HepG2 (cell line): ENCODE results near the gene SH3PXD2A. TPM values are rescaled to one million over a fixed set of nuclear protein-coding genes. Genes with fewer than 3 reads are reported as not detected.

ENCODE experiments used
- ATAC-seq: fragments of 200-7000 bp; cut with Tn5 transposase; 3 replicates; pipeline ENCODE4 v1.9.1; 2020; ENCODE audit warnings: mild to moderate bottlenecking, moderate library complexity
- BruUV-seq: library from RNA; stranded (reverse); fragments of 400-500 nt; replicated peaks from 2 replicates; lab custom pipeline; 2021; lab: Mats Ljungman, UMichigan
- CTCF ChIA-PET: fragments of 300-600 bp; formaldehyde crosslinking; extraction: SDS; loops from one replicate; lab custom pipeline; 2021; ENCODE audit warnings: low total read pairs, inconsistent platforms, low intra/inter-chr PET ratio; lab: Yijun Ruan, JAX
- POLR2A ChIA-PET: fragments of 350-600 bp; sonication (Branson Sonifier 250); formaldehyde crosslinking; loops from one replicate; lab custom pipeline; 2020; ENCODE audit warnings: antibody characterized with exemption, inconsistent platforms; lab: Yijun Ruan, JAX
- DNase-seq: peaks from one replicate; pipeline ENCODE4 v3.0.0-alpha.2; 2015; ENCODE audit warnings: low spot score
- FAIRE-seq: peaks from 3 replicates; lab custom pipeline; 2011; peaks lifted over from hg19 to GRCh38; lab: Jason Lieb, UNC
- H2AFZ ChIP-seq: one replicate; pipeline ENCODE4 v1.6.1; 2011; ENCODE audit warnings: low read length, inconsistent platforms
- H3K27ac ChIP-seq: fragments of 300-600 bp; 3 replicates; pipeline ENCODE4 v1.8.0; 2011; ENCODE audit warnings: mixed run types, mild to moderate bottlenecking, mixed read lengths, low read length, inconsistent platforms; ENCODE audit not compliant: insufficient read depth; ENCODE audit errors: extremely low read length
- H3K27me3 ChIP-seq, 2 experiments: fragments of 200-600 bp in 1 of 2; 2 replicates in 1 of 2; 3 replicates in 1 of 2; pipeline versions ENCODE4 v1.6.0 to v1.8.0; 2011; ENCODE audit warnings: low read length in 2 of 2, mild to moderate bottlenecking in 2 of 2, moderate library complexity in 2 of 2, inconsistent platforms in 1 of 2; ENCODE audit not compliant: insufficient read depth in 2 of 2, control insufficient read depth in 1 of 2
- H3K36me3 ChIP-seq, 2 experiments: fragments of 200-600 bp in 1 of 2; replicated peaks in 1 of 2; 2 replicates in 1 of 2; 3 replicates in 1 of 2; pipeline versions ENCODE4 v1.5.1 to v1.8.0; 2011; ENCODE audit warnings: low read length in 2 of 2, inconsistent platforms in 1 of 2; ENCODE audit not compliant: insufficient read depth in 2 of 2, control insufficient read depth in 1 of 2
- H3K4me1 ChIP-seq: 2 replicates; pipeline ENCODE4 v1.5.1; 2012; ENCODE audit warnings: low read length, inconsistent platforms; ENCODE audit not compliant: insufficient read depth
- H3K4me2 ChIP-seq: 2 replicates; pipeline ENCODE4 v1.6.0; 2011; ENCODE audit warnings: low read depth, low read length, inconsistent platforms
- H3K4me3 ChIP-seq, 3 experiments: fragments of 200-600 bp in 1 of 3; sonication (generic), shearing (Covaris generic) in 1 of 3; replicated peaks in 1 of 3; 2 replicates each; pipeline ENCODE4 v1.5.1; 2011 to 2016; ENCODE audit warnings: low read length in 3 of 3, inconsistent platforms in 2 of 3, low read depth in 2 of 3, mild to moderate bottlenecking in 2 of 3, control low read depth in 1 of 3, mixed read lengths in 1 of 3; ENCODE audit not compliant: insufficient read depth in 1 of 3
- H3K79me2 ChIP-seq: one replicate; pipeline ENCODE4 v1.6.1; 2011; ENCODE audit warnings: low read length, inconsistent platforms; ENCODE audit not compliant: insufficient read depth
- H3K9ac ChIP-seq: 2 replicates; pipeline ENCODE4 v1.6.0; 2011; ENCODE audit warnings: mild to moderate bottlenecking, low read depth, low read length, inconsistent platforms; ENCODE audit not compliant: insufficient read depth
- H3K9me3 ChIP-seq: 2 replicates; pipeline ENCODE4 v1.5.1; 2012; ENCODE audit warnings: mild to moderate bottlenecking, low read length
- H4K20me1 ChIP-seq: 2 replicates; pipeline ENCODE4 v1.6.0; 2011; ENCODE audit warnings: inconsistent platforms, mild to moderate bottlenecking, low read length, moderate library complexity; ENCODE audit not compliant: insufficient read depth
- NCOA5 ChIP-seq: sonication (generic); formaldehyde crosslinking; IDR thresholded peaks from 2 replicates; pipeline ENCODE4 v1.4.0; 2020; ENCODE audit warnings: missing genetic modification reagents
- ZNF672 ChIP-seq: sonication (generic); formaldehyde crosslinking; IDR thresholded peaks from 2 replicates; pipeline ENCODE4 v1.8.1; 2022; ENCODE audit warnings: missing genetic modification reagents
- WGBS: methylation state at CpG from one replicate; pipeline ENCODE4 v1.1.6; 2017; ENCODE audit warnings: low lambda C conversion rate; 5-methylcytosine and 5-hydroxymethylcytosine counted together
- in situ Hi-C: cut with HindIII; loops from 2 replicates; pipeline ENCODE4 v1.10.0; 2017; ENCODE audit warnings: low pct_unique_long_range_greater_than_20kb; ENCODE audit not compliant: extremely low pct_ligation_motif_present
- intact Hi-C: fragments of 100-400 bp; cut with micrococcal nuclease; formaldehyde crosslinking; loops from one replicate; pipeline ENCODE4 v1.10.0; 2022; ENCODE audit not compliant: unreplicated experiment
- polyA plus RNA-seq, 8 experiments: library from polyadenylated mRNA; depleted of rRNA in 3 of 8; stranded (reverse) in 7 of 8; unstranded in 1 of 8; fragments of >200 nt; fragmentation: Illumina TruSeq in 4 of 8; extraction: Trizol in 4 of 8; gene quantifications; 2 replicates each; pipeline versions ENCODE4 v1.2.1 to v1.2.3, GENCODE V29; 2011 to 2016; ENCODE audit warnings: low read depth in 4 of 8, missing spikeins in 1 of 8, mixed read lengths in 1 of 8; ENCODE audit not compliant: insufficient read depth in 1 of 8
- total RNA-seq, 5 experiments: library from RNA; depleted of rRNA; stranded (reverse); fragments of >200 nt; fragmentation: Illumina TruSeq; extraction: Trizol; gene quantifications; 2 replicates each; pipeline ENCODE4 v1.2.3, GENCODE V29; 2016; ENCODE audit warnings: low read depth in 1 of 5
- TF ChIP-seq, protein P1 (sequence below): IDR thresholded peaks from 2 replicates; pipeline ENCODE4 v1.4.0; 2020; ENCODE audit warnings: mild to moderate bottlenecking, missing genetic modification reagents

SH3PXD2A gene
- total and polyA plus RNA-seq, 2 of the 13 experiments (the other 11 are each of a cell fraction or from before 2014, with no cell fraction given), result 11.1 to 11.3 TPM

- Histone ChIP-seq H3K79me2 (peaks cover 95% of the 10 kb centered on the region), H2AFZ (no peak overlapping the region), H3K4me1 (peaks cover 73% of the 10 kb centered on the region), H3K36me3 (peaks cover 0 to 13% of the 10 kb centered on the region in 2 experiments; a peak in 1 of 5 replicates), H3K4me3 (no peak overlapping the region), H3K27ac (no peak overlapping the region), H3K9me3 (no peaks in the 10 kb centered on the region), H3K4me2 (no peak overlapping the region), H4K20me1 (peaks cover 16% of the 10 kb centered on the region), H3K9ac (no peak overlapping the region), H3K27me3 (no peaks in the 10 kb centered on the region)
- ChIA-PET POLR2A (interaction anchor here (1.8 kb wide), 1 partner anchor 36 kb away, joined by 7 read pairs; no protein-coding TSS in a partner anchor), CTCF (no interaction called here)
- no peak for TF ChIP-seq ZNF672 (CRISPR knock-in tag)
- TF ChIP-seq, protein P1, sequence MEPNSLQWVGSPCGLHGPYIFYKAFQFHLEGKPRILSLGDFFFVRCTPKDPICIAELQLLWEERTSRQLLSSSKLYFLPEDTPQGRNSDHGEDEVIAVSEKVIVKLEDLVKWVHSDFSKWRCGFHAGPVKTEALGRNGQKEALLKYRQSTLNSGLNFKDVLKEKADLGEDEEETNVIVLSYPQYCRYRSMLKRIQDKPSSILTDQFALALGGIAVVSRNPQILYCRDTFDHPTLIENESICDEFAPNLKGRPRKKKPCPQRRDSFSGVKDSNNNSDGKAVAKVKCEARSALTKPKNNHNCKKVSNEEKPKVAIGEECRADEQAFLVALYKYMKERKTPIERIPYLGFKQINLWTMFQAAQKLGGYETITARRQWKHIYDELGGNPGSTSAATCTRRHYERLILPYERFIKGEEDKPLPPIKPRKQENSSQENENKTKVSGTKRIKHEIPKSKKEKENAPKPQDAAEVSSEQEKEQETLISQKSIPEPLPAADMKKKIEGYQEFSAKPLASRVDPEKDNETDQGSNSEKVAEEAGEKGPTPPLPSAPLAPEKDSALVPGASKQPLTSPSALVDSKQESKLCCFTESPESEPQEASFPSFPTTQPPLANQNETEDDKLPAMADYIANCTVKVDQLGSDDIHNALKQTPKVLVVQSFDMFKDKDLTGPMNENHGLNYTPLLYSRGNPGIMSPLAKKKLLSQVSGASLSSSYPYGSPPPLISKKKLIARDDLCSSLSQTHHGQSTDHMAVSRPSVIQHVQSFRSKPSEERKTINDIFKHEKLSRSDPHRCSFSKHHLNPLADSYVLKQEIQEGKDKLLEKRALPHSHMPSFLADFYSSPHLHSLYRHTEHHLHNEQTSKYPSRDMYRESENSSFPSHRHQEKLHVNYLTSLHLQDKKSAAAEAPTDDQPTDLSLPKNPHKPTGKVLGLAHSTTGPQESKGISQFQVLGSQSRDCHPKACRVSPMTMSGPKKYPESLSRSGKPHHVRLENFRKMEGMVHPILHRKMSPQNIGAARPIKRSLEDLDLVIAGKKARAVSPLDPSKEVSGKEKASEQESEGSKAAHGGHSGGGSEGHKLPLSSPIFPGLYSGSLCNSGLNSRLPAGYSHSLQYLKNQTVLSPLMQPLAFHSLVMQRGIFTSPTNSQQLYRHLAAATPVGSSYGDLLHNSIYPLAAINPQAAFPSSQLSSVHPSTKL (CRISPR knock-in tag), result no peak
- no peak for TF ChIP-seq NCOA5 (CRISPR knock-in tag)
- no TSS peak for BruUV-seq
- in situ Hi-C loops, result no loop called here
- intact Hi-C loops, result no loop called here
- no peak for ATAC-seq
- DNase-seq, result no peak
- FAIRE-seq, result no peak
- WGBS, result 93% methylated on average over 5 of the region's 5 CpGs
Observed at GRCh38 chr10:103829838-103830465, 25.4 kb downstream of the SH3PXD2A start.
